T1000 (cell line): ENCODE results near the gene F12.

Experiments used
- DNase-seq: peaks from one replicate; lab custom pipeline; 2025; ENCODE audit warnings: mixed read lengths; lab: John Stamatoyannopoulos, UW

Gene F12

GRCh38 chr5:177410575-177410974 is 1.2 kb upstream of the F12 start:
- no peak for DNase-seq

GRCh38 chr5:177405805-177406204 is 3.6 kb downstream of the F12 start:
- DNase-seq = no peak

GRCh38 chr5:177405312-177405711 is 4.1 kb downstream of the F12 start:
- no peak for DNase-seq

DNA sequence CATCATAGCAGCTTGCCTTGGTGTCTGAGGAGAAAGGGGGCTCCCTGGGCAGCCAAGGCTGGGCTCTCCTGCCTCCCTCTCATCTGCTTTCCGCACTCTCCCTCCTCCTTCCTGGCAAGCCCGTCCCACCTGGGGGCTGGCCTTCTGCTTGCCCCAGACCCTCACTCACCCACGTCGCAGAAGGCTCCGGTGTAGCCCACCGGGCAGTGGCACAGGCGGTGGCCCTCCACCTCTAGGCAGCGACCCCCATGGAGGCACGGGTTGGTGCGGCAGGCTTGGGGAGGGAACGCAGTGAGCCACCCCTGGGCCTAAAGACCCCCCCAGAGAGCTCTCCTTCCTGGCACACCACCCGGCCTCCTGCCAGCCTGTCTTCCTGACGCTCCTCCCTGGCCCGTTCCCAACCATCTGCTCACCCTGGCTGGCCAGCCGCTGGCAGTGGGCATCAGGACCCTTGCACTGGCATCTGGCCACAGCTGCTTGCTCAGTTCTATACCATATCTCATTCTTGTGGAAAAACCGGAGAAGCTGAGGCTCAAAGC is 4.7 kb downstream of the F12 start:
- DNase-seq = no peak

DNA sequence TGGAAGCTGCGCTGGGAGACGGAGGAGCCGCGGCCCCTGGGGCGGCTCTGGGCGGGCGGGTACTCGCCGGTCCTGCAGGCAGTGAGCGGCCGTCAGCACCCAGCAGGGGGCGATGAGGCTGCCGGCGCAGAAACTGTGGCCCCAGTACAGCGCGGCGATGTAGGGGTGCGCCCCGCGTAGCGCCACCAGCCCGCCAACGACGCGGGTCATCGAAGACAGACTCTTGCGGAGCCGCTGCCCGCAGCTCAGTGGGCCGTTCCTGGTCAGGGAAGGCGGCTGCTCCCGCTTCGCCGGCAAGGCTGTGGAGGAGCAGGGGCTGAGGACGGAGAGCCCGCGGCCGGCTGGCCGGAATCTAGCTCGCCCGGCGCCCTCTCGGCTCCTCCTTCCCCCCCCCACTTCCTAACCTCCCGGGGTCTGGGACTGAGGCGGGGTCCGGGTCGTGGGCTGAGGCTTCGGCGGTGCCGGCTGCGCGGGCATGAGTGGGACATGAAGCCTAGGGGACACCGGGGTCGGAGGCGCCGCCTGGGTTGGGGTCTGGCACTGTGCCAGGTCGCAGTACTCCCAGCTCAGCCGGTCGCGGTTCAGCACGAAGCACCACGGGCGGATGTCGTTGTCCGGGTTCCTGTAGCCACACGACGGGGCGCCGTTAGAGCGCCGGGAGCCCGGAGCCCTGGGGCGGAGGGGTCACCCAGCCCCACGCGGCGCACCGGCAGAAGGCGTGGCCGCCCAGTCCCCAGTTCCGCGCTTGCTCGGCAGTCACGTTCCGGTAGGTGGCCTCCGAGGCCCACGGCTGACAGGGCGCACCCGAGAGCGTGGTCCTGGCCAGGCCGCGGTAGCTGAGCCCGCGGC is 5.3 kb downstream of the F12 start:
- DNase-seq = peak; percentile 74

DNA sequence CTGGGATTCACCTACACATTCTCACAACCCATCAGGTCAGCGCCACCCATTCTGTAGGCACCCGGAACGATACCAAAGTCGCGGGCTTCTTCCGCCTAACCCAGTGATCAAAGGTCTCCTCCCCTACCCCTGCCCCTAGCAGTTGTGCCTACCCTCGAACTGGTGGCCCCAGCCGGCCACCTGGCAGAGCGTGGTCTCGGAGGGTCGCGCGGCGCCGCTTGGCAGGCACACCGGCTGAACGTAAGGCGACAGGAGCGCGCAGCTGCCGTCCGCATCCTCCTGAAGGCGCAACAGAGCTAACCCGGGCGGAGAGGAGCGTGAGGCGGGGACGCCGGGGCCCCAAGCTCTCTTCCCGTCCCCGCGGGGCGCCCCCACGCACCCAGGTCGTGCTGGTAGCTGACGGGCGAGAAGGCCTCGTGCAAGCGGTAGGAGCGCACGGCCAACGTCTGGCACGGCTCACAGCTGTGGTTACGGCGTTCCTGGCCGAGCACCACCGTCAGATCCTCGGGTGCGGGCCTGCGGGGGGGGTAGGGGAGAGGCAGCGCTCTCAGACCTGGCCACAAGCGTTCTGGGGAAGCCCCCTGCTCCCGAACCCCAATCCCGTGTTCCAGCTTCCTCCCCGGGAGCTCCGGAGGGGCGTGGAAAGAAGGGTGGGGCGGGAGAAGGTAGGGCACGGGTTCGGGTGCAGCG is 6.1 kb downstream of the F12 start:
- no peak for DNase-seq

DNA sequence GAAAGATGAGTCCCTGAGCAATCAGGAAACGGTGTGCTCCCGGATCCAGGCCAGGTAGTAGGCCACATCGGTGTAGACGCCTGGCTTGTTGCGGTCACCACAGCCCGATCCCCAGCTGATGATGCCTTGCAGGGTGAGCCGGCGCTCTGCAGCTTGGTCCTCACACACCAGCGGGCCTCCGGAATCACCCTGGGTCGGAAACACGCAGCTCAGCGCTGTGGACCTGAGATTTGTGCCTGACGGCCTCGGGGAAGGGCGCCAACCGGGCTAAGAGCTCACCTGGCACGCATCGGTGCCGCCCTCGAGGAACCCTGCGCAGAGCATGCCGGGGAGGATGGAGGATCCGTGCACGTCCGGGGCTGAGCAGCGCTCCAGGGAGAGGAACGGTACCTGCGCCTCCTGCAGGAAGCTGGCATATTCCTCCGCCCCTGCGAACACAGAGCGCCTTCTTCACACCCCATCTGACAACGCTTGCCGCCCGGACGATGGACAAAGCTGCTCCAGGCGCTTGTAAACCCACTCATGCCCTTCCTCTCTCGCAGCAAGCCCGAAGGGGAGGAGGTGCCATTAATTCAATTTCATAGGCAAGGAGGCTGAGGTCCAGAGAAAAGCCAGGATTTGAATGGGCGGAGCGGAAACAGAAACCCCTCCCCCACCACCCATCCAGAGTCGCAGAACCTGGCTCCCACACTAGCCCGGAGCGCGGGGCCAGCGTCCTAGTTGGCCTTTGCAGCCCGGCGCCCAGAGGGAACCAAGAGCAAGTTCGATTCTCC is 6.9 kb downstream of the F12 start:
- DNase-seq = peak; percentile 12

GRCh38 chr5:177399997-177400868 is 9.1 kb downstream of the F12 start, which contains the start of gene PFN3:
PFN3 (minus strand) TSS chr5:177400661; CDS start chr5:177400576, 85 bp downstream.
- no peak for DNase-seq

GRCh38 chr5:177397875-177398390 is 11.4 kb downstream of the F12 start:
- no peak for DNase-seq

DNA sequence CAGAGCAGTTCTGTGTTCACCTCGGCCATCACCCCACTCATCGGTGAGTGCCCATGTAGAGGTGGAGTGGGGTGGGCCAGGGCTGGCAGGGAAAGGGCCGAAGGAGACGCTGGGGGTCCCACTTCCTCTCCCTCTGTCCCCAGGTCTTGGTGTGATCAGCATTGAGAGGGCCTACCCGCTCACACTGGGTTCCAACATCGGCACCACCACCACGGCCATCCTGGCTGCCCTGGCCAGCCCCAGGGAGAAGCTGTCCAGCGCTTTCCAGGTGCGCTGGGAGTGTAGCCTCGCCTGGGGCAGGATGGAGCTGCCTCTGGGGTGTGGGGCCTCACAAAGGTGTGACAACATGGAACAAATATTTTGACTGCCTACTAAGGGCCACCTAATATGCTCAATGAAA is 12.6 kb downstream of the F12 start:
- DNase-seq = no peak

DNA sequence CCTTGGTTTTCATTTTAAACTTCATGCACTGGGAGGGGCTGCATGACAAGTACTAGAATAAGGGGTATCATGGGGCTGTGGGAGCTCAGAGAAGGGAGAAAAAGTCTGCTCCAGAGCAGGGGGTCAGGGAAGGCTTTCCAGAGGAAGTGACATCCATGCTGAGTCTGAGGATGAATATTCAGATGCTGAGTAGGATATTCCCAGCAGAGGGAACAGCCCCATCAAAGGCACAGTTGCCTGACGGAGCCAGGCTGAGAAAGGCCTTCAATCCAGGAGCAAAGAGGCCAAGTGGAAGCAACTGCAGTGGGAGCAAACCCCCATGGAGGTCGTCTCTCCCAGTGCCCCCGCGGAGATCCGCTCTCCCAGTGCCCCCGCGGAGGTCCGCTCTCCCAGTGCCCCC is 13.3 kb downstream of the F12 start:
- no peak for DNase-seq

DNA sequence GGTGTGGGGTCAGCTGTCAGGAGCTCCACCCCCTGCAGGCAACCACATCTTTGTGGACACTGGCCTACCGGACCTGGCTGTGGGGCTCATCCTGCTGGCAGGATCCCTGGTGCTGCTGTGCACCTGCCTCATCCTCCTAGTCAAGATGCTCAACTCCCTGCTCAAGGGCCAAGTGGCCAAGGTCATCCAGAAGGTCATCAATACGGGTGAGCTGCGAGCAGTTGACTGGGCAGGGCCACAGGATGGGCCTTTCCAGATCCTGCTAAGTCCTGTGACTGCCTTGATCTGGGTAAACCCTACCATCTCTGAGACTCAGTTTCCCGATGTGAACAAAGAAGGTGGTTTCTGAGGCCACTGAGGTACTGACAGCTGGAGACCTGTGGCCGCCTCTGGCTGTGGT is 15.4 kb downstream of the F12 start:
- DNase-seq = no peak

DNA sequence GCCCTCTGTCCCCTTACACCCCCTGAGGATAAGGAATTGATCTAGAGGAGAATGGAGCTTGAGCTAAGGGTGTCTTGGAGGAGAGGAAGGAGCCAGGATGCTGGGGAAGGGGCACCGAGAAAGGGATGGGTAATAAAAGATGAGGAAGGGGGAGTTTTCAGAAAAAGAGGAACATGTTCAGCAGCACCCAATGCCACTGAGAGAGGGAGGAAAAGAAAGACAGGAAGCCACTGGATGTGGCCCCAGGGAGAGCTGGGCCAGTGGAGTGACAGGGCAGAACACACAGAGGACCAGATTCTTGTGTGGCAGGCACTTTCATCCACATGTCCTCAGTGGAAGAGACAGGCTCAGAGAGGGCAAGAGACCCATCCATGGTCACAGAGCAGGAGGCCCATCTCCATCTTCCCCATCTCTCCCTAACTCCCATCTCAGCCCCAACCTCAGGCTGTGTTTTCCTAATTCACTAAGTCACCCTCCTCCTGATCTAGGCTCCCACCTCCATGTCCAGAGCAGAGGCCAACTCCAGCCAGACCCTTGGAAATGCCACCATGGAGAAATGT is 16.1 kb downstream of the F12 start:
- DNase-seq = no peak

- DNase-seq = no peak
Observed at GRCh38 chr5:177392765-177393164, 16.6 kb downstream of the F12 start.

GRCh38 chr5:177390363-177391300 is 18.7 kb downstream of the F12 start:
- DNase-seq = peak; percentile 66

- DNase-seq = peak; percentile 64
Observed at GRCh38 chr5:177389241-177390169, 19.9 kb downstream of the F12 start.

DNA sequence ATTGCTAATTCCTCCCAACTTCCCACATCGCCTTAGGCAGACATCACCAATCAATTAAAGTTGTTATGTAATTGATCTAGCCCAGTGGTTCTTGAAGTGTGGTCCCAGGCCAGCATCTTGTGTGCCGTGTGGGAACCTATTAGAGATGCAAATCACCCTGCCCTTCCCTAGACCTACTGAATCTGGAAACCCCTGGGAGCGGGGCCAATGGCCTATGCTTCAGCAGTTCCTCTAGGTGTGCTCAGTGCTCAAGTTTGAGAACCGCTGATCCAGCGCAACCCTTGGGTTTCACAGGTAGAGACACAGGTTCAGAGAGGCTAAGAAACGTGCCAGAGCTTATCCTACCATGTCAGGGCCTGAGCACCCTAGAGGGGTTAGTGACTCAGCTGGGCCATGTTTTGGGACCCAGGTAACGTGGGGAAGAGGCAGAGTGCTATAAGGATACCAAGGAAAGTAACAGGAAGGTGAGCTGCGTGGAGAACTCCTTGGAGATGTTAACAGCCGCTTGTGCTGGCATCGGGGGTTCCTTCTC is 20.8 kb downstream of the F12 start:
- DNase-seq = no peak

DNA sequence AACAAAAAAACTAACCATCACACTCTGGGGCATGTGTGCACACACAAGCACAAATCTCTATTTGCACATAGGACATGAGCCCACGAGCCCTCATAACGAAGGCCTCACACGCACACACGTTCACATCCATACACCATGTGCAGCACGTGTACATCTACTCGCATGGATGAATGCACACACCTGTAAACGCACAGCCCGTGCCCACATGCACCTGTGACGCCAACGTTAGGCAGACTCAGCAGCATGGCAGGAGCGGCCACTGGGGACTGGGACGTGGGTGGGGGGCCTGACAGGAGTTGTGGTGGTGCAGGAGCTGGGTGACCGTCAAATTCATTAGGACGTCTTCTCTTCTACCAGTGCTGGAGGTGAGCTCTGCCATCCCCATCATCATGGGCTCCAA is 22.0 kb downstream of the F12 start:
- no peak for DNase-seq
